ENCODE data around the gene EEF1AKMT4. TPM values are rescaled to one million over a fixed set of nuclear protein-coding genes. Genes with fewer than 3 reads are reported as not detected.

The EEF1AKMT4 gene
- total RNA-seq, 1 experiment from 2014 or later: 8.1 TPM

- Histone ChIP-seq H3K27ac (ENCODE audit: insufficient read length, low read depth, low read length) (no peak within 1 kb of the TSS), H4K20me1 (ENCODE audit: control insufficient read depth, insufficient read depth, insufficient read length) (no peaks in the 10 kb centered on the region), H3K4me1 (ENCODE audit: insufficient read depth, low read length) (no peaks in the 10 kb centered on the region), H3K56ac (ENCODE audit: insufficient read length, low read depth, low read length) (no peak within 1 kb of the TSS), H3K9me3 (ENCODE audit: control insufficient read depth, low read depth, low read length) (no peaks in the 10 kb centered on the region), H3K23ac (ENCODE audit: insufficient read length, low read depth, low read length) (no peak within 1 kb of the TSS), H3K79me1 (ENCODE audit: insufficient read depth, low read depth, low read length, poor library complexity, severe bottlenecking) (no peaks in the 10 kb centered on the region), H4K91ac (ENCODE audit: insufficient read length, low read depth, low read length) (no peak within 1 kb of the TSS), H4K5ac (ENCODE audit: insufficient read length, low read depth, low read length) (no peak within 1 kb of the TSS), H2AFZ (ENCODE audit: low read length) (no peak within 1 kb of the TSS), H2BK120ac (ENCODE audit: low read depth, low read length, poor library complexity, severe bottlenecking) (no peak within 1 kb of the TSS), H3T11ph (ENCODE audit: low read length) (no peak within 1 kb of the TSS), H2BK5ac (ENCODE audit: insufficient read length, low read length) (no peak within 1 kb of the TSS), H3K23me2 (ENCODE audit: insufficient read length, low read depth, low read length, poor library complexity, severe bottlenecking) (peaks cover 21% of the 10 kb centered on the region), H3K9ac (ENCODE audit: extremely low read depth, insufficient read length, low read length) (no peak within 1 kb of the TSS), H4K8ac (replicated peaks; ENCODE audit: insufficient read length, low read depth, low read length) (no peak within 1 kb of the TSS), H3K18ac (ENCODE audit: insufficient read length, low read depth, low read length) (no peak within 1 kb of the TSS), H3K4me2 (ENCODE audit: insufficient read depth, insufficient read length, low read length) (peak within 1 kb of the TSS; percentile 89), H2BK15ac (ENCODE audit: low read depth, low read length) (no peak within 1 kb of the TSS), H3K4ac (ENCODE audit: low read depth, low read length) (no peak within 1 kb of the TSS), H2AK5ac (ENCODE audit: insufficient read length, low read length) (no peak within 1 kb of the TSS), H2BK20ac (ENCODE audit: low read depth, low read length, poor library complexity, severe bottlenecking) (no peak within 1 kb of the TSS), H2BK12ac (ENCODE audit: insufficient read length, low read depth, low read length) (no peak within 1 kb of the TSS), H3K14ac (ENCODE audit: insufficient read depth, low read length) (no peak within 1 kb of the TSS), H3K27me3 (ENCODE audit: insufficient read depth, low read length) (peaks cover 14% of the 10 kb centered on the region; the same call in 1 of the 2 replicates), H3K79me2 (ENCODE audit: insufficient read depth, low read length) (no peaks in the 10 kb centered on the region)
- peaks cover 0 to 8% (median 2%) of the 10 kb centered on the region in 3 experiments; a peak in 3 of 7 replicates for H3K36me3 Mint-ChIP-seq (ENCODE audit: insufficient read depth in 1 of 3, low read depth in 3 of 3)
- H3K27ac Mint-ChIP-seq: peak within 1 kb of the TSS in 2 of 3 experiments; percentile 12 to 77; a peak in 4 of 7 replicates
- H3K27me3 Mint-ChIP-seq (ENCODE audit: low read depth): peaks cover 73% of the 10 kb centered on the region
- DNase-seq: peak; percentile 95
- TF ChIP-seq, protein P1, sequence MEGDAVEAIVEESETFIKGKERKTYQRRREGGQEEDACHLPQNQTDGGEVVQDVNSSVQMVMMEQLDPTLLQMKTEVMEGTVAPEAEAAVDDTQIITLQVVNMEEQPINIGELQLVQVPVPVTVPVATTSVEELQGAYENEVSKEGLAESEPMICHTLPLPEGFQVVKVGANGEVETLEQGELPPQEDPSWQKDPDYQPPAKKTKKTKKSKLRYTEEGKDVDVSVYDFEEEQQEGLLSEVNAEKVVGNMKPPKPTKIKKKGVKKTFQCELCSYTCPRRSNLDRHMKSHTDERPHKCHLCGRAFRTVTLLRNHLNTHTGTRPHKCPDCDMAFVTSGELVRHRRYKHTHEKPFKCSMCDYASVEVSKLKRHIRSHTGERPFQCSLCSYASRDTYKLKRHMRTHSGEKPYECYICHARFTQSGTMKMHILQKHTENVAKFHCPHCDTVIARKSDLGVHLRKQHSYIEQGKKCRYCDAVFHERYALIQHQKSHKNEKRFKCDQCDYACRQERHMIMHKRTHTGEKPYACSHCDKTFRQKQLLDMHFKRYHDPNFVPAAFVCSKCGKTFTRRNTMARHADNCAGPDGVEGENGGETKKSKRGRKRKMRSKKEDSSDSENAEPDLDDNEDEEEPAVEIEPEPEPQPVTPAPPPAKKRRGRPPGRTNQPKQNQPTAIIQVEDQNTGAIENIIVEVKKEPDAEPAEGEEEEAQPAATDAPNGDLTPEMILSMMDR (conservative IDR thresholded peaks at IDR 0.05): no peak
- peaks cover 18 to 19% of the 10 kb centered on the region in 2 experiments for H3K4me1 Mint-ChIP-seq
- WGBS (ENCODE audit: extremely low coverage, insufficient read length, low lambda C conversion rate): no CpG with 5 or more reads among the region's 67 CpGs
- peak within 1 kb of the TSS; percentile 81 to 86 for H3K4me3 Mint-ChIP-seq
- H3K9me3 Mint-ChIP-seq: no peaks in the 10 kb centered on the region
Observed at GRCh38 chr3:184261270-184261853, 11.9 kb downstream of the EEF1AKMT4 start, which contains the start of gene CAMK2N2. CAMK2N2 (minus strand) TSS chr3:184261553; CDS start chr3:184261285, 268 bp downstream.
